Tibial nerve (tissue), 4 donors: ENCODE data around the gene KIF21B.

Experiments
- EP300 ChIP-seq, 2 donors: sonication (generic); formaldehyde crosslinking; IDR thresholded peaks; one replicate each; pipeline ENCODE4 v1.6.1; 2017; ENCODE audit warnings: antibody characterized with exemption in 2 of 2, mild to moderate bottlenecking in 1 of 2
- TF ChIP-seq, protein P1 (sequence below), 5 experiments: fragments of 200-600 bp in 3 of 5; fragments of 450-650 bp in 2 of 5; sonication (generic) in 3 of 5; IDR thresholded peaks; one replicate each; pipeline ENCODE4 v1.5.1; 2016 to 2019; ENCODE audit warnings: antibody characterized with exemption in 5 of 5, mild to moderate bottlenecking in 3 of 5, moderate library complexity in 2 of 5

DNA sequence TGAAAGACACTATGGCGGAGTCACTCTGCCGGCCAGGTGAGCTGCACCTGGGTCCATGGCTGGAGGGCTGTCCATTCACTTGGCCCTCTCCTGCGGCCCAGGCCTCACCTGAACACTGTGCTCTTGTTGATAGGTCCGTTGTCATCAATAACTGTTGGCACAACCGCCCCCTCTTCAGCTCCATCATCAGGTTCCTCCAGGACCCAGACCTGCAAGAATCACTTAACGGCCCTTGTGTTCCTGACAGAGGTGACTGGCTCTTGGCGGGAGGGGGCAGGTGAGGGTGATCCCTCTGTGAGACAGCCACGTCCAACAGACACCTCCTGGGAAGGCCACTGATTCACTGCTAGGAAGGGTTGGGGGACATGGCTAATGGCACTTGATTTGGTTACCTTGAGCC is 73.9 kb downstream of the KIF21B start:
- TF ChIP-seq, protein P1, sequence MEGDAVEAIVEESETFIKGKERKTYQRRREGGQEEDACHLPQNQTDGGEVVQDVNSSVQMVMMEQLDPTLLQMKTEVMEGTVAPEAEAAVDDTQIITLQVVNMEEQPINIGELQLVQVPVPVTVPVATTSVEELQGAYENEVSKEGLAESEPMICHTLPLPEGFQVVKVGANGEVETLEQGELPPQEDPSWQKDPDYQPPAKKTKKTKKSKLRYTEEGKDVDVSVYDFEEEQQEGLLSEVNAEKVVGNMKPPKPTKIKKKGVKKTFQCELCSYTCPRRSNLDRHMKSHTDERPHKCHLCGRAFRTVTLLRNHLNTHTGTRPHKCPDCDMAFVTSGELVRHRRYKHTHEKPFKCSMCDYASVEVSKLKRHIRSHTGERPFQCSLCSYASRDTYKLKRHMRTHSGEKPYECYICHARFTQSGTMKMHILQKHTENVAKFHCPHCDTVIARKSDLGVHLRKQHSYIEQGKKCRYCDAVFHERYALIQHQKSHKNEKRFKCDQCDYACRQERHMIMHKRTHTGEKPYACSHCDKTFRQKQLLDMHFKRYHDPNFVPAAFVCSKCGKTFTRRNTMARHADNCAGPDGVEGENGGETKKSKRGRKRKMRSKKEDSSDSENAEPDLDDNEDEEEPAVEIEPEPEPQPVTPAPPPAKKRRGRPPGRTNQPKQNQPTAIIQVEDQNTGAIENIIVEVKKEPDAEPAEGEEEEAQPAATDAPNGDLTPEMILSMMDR (IDR thresholded peaks at IDR 0.05) = no peak
- no peak for TF ChIP-seq EP300 (IDR thresholded peaks at IDR 0.05)
